Ovary (tissue), 3 donors: ENCODE results near the gene STIMATE.

ENCODE experiments used
- EP300 ChIP-seq: sonication (generic); formaldehyde crosslinking; IDR thresholded peaks from one replicate; pipeline ENCODE4 v1.6.1; 2017; ENCODE audit warnings: antibody characterized with exemption
- POLR2A ChIP-seq: fragments of 450-650 bp; IDR thresholded peaks from one replicate; pipeline ENCODE4 v1.6.1; 2017; ENCODE audit warnings: antibody characterized with exemption, mild to moderate bottlenecking, moderate library complexity
- TF ChIP-seq, protein P1 (sequence below), 3 donors: fragments of 450-650 bp in 2 of 3; fragments of 200-600 bp in 1 of 3; IDR thresholded peaks; one replicate each; pipeline versions ENCODE4 v1.5.1 to v1.8.0; 2016 to 2022; ENCODE audit warnings: antibody characterized with exemption in 3 of 3, mild to moderate bottlenecking in 1 of 3
- donor health status: DM: no; HTN: no; CAD: no.

DNA sequence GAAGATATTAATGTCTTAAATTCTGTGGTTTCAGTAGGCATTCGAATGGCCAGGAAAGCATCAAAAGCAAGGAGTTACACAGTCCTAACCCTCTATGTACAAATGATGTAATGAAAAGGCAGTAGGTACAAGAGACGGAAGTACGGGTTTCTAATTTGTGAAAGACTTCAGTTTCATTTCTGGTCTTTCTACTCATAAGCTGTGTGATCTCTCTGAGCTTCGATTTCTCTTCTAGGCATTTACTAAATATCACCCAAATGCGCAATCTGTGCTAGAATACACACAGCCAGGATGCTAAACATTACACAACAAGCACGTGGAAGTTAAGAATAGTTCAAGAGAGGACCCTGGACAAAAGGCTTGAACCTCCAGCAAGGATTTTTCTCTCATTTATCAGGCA is 17.9 kb upstream of the STIMATE start:
- no peak for TF ChIP-seq EP300
- TF ChIP-seq POLR2A = no peak
- TF ChIP-seq, protein P1, sequence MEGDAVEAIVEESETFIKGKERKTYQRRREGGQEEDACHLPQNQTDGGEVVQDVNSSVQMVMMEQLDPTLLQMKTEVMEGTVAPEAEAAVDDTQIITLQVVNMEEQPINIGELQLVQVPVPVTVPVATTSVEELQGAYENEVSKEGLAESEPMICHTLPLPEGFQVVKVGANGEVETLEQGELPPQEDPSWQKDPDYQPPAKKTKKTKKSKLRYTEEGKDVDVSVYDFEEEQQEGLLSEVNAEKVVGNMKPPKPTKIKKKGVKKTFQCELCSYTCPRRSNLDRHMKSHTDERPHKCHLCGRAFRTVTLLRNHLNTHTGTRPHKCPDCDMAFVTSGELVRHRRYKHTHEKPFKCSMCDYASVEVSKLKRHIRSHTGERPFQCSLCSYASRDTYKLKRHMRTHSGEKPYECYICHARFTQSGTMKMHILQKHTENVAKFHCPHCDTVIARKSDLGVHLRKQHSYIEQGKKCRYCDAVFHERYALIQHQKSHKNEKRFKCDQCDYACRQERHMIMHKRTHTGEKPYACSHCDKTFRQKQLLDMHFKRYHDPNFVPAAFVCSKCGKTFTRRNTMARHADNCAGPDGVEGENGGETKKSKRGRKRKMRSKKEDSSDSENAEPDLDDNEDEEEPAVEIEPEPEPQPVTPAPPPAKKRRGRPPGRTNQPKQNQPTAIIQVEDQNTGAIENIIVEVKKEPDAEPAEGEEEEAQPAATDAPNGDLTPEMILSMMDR (IDR thresholded peaks at IDR 0.05) = no peak
